Measurements from ENCODE around the gene UBE2D3. TPM values are rescaled to one million over a fixed set of nuclear protein-coding genes. Genes with fewer than 3 reads are reported as not detected.
A peak's percentile ranks its signal among the peaks of the same experiment; 100 is the strongest.

The UBE2D3 gene
- total RNA-seq, 1 donor from 2014 or later = 227 TPM

GRCh38 chr4:102758241-102759160 lies 68.8 kb downstream of the UBE2D3 start:
- DNase-seq (ENCODE audit: low spot score) = no peak
- peaks cover 3% of the 10 kb centered on the region for H3K9me3 Mint-ChIP-seq (ENCODE audit: low read depth)
- no peak for TF ChIP-seq CTCF (IDR thresholded peaks at IDR 0.05)
- H3K36me3 Mint-ChIP-seq (ENCODE audit: low read depth) = peaks cover 2% of the 10 kb centered on the region
- no peak overlapping the region for H3K27ac Mint-ChIP-seq (ENCODE audit: unreplicated experiment)
- H3K4me3 Mint-ChIP-seq (ENCODE audit: unreplicated experiment) = no peak overlapping the region
- H3K27me3 Mint-ChIP-seq (ENCODE audit: low read depth) = no peaks in the 10 kb centered on the region
- peaks cover 31% of the 10 kb centered on the region for H3K4me1 Mint-ChIP-seq (ENCODE audit: low read depth)

DNA sequence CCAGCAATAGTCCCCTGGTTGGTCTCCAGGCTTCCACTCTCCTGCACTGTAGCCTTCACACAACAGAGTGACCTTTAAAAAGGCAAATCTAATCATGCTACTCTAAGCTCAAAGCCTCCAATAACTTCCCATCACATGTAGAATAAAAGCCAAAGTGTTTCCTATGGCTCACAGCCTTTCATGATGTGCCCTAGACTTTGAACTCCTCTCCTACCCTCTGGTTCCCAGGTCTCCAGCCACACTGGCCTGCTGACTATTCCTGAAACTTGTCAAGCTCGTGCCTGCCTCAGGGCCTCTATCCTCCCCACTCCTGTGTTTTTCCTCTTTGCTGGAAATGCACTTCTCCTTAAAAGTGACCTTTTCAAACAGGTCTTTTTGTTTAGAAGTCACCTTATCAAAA lies 69.7 kb downstream of the UBE2D3 start:
- Mint-ChIP-seq H3K9me3 (ENCODE audit: low read depth) (peaks cover 3% of the 10 kb centered on the region), H3K4me3 (ENCODE audit: unreplicated experiment) (no peak overlapping the region), H3K36me3 (ENCODE audit: low read depth) (peaks cover 2% of the 10 kb centered on the region), H3K4me1 (ENCODE audit: low read depth) (peaks cover 31% of the 10 kb centered on the region), H3K27ac (ENCODE audit: unreplicated experiment) (peak overlapping the region; percentile 9), H3K27me3 (ENCODE audit: low read depth) (no peaks in the 10 kb centered on the region)
- no peak for TF ChIP-seq CTCF (IDR thresholded peaks at IDR 0.05)
- DNase-seq (ENCODE audit: low spot score) = no peak

DNA sequence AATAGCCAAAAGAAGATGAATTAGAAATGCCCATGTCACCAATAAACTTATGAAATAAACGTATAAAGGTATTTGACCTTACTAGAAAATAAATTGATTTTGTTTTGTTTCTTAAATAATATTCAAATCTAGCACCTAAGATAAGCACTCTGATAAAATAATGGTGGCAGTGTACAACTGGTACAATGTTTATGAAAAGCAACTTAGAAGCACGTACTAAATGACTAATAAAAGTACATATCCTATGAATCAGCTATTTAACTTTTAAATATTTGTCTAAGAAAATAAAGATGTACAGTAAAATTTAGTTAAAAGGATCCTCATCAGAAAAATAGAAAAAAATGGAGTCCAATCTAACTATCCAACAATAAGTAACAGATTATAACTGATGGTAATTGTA lies 73.3 kb downstream of the UBE2D3 start:
- no peak for TF ChIP-seq CTCF (IDR thresholded peaks at IDR 0.05)
- H3K27me3 Mint-ChIP-seq (ENCODE audit: low read depth) = no peaks in the 10 kb centered on the region

GRCh38 chr4:102751941-102752340 lies 75.4 kb downstream of the UBE2D3 start:
- H3K36me3 Mint-ChIP-seq (ENCODE audit: low read depth) = peaks cover 2% of the 10 kb centered on the region
- H3K4me1 Mint-ChIP-seq (ENCODE audit: low read depth) = no peaks in the 10 kb centered on the region
- no peaks in the 10 kb centered on the region for H3K27me3 Mint-ChIP-seq (ENCODE audit: low read depth)
- no peak for TF ChIP-seq CTCF (IDR thresholded peaks at IDR 0.05)
- no peak overlapping the region for H3K4me3 Mint-ChIP-seq (ENCODE audit: unreplicated experiment)
- no peak overlapping the region for H3K27ac Mint-ChIP-seq (ENCODE audit: unreplicated experiment)
- H3K9me3 Mint-ChIP-seq (ENCODE audit: low read depth) = peaks cover 3% of the 10 kb centered on the region
- no peak for DNase-seq (ENCODE audit: low spot score)

More for the DNA sequence above, 73.3 kb downstream of the UBE2D3 start:
- DNase-seq (ENCODE audit: low spot score) = no peak
- Mint-ChIP-seq H3K36me3 (ENCODE audit: low read depth) (peaks cover 2% of the 10 kb centered on the region), H3K4me1 (ENCODE audit: low read depth) (peaks cover 10% of the 10 kb centered on the region), H3K27ac (ENCODE audit: unreplicated experiment) (no peak overlapping the region), H3K4me3 (ENCODE audit: unreplicated experiment) (no peak overlapping the region), H3K9me3 (ENCODE audit: low read depth) (peaks cover 3% of the 10 kb centered on the region)

Other genes starting within 250 kb of the UBE2D3 start
- gene MANBA, start 66.6 kb downstream of the UBE2D3 start, total RNA-seq = 34.9 to 38.5 TPM (median 36.9 TPM) in 3 replicates
- gene CISD2, start 41.4 kb upstream of the UBE2D3 start, total RNA-seq = 20.7 to 30.9 TPM (median 29.7 TPM) in 3 replicates
- 1.1 to 1.3 TPM (median 1.1 TPM) in 3 replicates for gene SLC9B1, start 192.2 kb upstream of the UBE2D3 start, total RNA-seq
- 18.7 to 21.7 TPM (median 20.3 TPM) in 3 replicates for gene SLC9B2, start 249.2 kb upstream of the UBE2D3 start, total RNA-seq

Measured in chondrocyte (in vitro differentiated cells).